Kidney epithelial cell (primary cell): Measurements from ENCODE around the gene EPHB2. TPM values are rescaled to one million over a fixed set of nuclear protein-coding genes. Genes with fewer than 3 reads are reported as not detected.

Experiments
- DNase-seq: peaks from one replicate; pipeline ENCODE4 v3.0.0-alpha.2; 2010; ENCODE audit warnings: low read depth
- H3K27me3 ChIP-seq: 2 replicates; pipeline ENCODE4 v1.6.0; 2011; ENCODE audit warnings: low read length; ENCODE audit not compliant: control insufficient read depth, insufficient read depth
- H3K36me3 ChIP-seq: 2 replicates; pipeline ENCODE4 v1.5.1; 2011; ENCODE audit warnings: low read length; ENCODE audit not compliant: control insufficient read depth, insufficient read depth
- H3K4me3 ChIP-seq: 2 replicates; pipeline ENCODE4 v1.5.1; 2011; ENCODE audit warnings: low read depth, mild to moderate bottlenecking, control low read depth, low read length
- CTCF ChIP-seq: IDR thresholded peaks from 2 replicates; pipeline ENCODE4 v1.5.1; 2011; ENCODE audit warnings: mild to moderate bottlenecking, moderate library complexity, low read length, control low read depth, inconsistent platforms; ENCODE audit not compliant: insufficient read depth, poor library complexity, severe bottlenecking
- total RNA-seq: library from RNA; depleted of rRNA; stranded (reverse); fragments of >200 nt; gene quantifications from 2 replicates; pipeline ENCODE4 v1.2.3, GENCODE V29; 2015

EPHB2 gene
- total RNA-seq, 1 donor from 2014 or later = 111 TPM

- no peak for DNase-seq
- H3K27me3 ChIP-seq = no peaks in the 10 kb centered on the region
- no peak overlapping the region for H3K4me3 ChIP-seq
- peaks cover 2% of the 10 kb centered on the region for H3K36me3 ChIP-seq
- no peak for TF ChIP-seq CTCF
Measured at GRCh38 chr1:22801761-22802160, 91.1 kb downstream of the EPHB2 start.

- TF ChIP-seq CTCF = no peak
- Histone ChIP-seq H3K36me3 (peaks cover 2% of the 10 kb centered on the region), H3K4me3 (no peak overlapping the region), H3K27me3 (no peaks in the 10 kb centered on the region)
- DNase-seq = no peak
Measured at GRCh38 chr1:22803833-22804232, 93.2 kb downstream of the EPHB2 start.

GRCh38 chr1:22804406-22804805, 93.8 kb downstream of the EPHB2 start:
- H3K4me3 ChIP-seq = no peak overlapping the region
- H3K36me3 ChIP-seq = peaks cover under 1% of the 10 kb centered on the region
- TF ChIP-seq CTCF = no peak
- no peak for DNase-seq
- H3K27me3 ChIP-seq = no peaks in the 10 kb centered on the region

GRCh38 chr1:22804969-22805671, 94.5 kb downstream of the EPHB2 start:
- H3K4me3 ChIP-seq = no peak overlapping the region
- no peak for TF ChIP-seq CTCF
- no peak for DNase-seq
- no peaks in the 10 kb centered on the region for H3K36me3 ChIP-seq
- no peaks in the 10 kb centered on the region for H3K27me3 ChIP-seq

DNA sequence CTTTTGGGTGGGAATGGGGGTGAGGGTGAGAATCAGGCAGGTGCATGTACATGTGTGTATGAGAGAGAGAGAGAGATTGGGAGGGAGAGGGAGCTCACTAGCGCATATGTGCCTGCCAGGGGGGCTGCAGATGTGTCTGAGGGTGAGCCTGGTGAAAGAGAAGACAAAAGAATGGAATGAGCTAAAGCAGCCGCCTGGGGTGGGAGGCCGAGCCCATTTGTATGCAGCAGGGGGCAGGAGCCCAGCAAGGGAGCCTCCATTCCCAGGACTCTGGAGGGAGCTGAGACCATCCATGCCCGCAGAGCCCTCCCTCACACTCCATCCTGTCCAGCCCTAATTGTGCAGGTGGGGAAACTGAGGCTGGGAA, 95.0 kb downstream of the EPHB2 start:
- Histone ChIP-seq H3K27me3 (no peaks in the 10 kb centered on the region), H3K4me3 (no peak overlapping the region), H3K36me3 (no peaks in the 10 kb centered on the region)
- no peak for DNase-seq
- no peak for TF ChIP-seq CTCF

GRCh38 chr1:22806584-22806983, 95.9 kb downstream of the EPHB2 start:
- Histone ChIP-seq H3K27me3 (no peaks in the 10 kb centered on the region), H3K36me3 (no peaks in the 10 kb centered on the region), H3K4me3 (no peak overlapping the region)
- TF ChIP-seq CTCF = no peak
- DNase-seq = no peak
